Kidney (tissue), 14 donors: Measurements from ENCODE around the gene UBE2M. TPM values are rescaled to one million over a fixed set of nuclear protein-coding genes. Genes with fewer than 3 reads are reported as not detected.

Experiments
- DNase-seq, 5 donors: peaks; one replicate each; pipeline ENCODE4 v3.0.0-alpha.2; 2013 to 2020
- FAIRE-seq: peaks from 2 replicates; lab custom pipeline; 2012; peaks lifted over from hg19 to GRCh38; lab: Jason Lieb, UNC
- H3K27ac ChIP-seq, 2 donors: one replicate each; pipeline ENCODE4 v1.7.0; 2013; ENCODE audit warnings: low read depth in 2 of 2, low read length in 2 of 2, inconsistent platforms in 1 of 2
- H3K27me3 ChIP-seq: one replicate; pipeline ENCODE4 v1.7.1; 2013; ENCODE audit warnings: low read length, inconsistent platforms; ENCODE audit not compliant: control insufficient read depth, insufficient read depth
- H3K36me3 ChIP-seq, 3 donors: one replicate each; pipeline versions ENCODE4 v1.7.0 to v1.7.1; 2013; ENCODE audit warnings: low read length in 3 of 3, control low read depth in 1 of 3, inconsistent platforms in 1 of 3; ENCODE audit not compliant: insufficient read depth in 3 of 3, control insufficient read depth in 2 of 3
- H3K4me1 ChIP-seq, 3 donors: one replicate each; pipeline versions ENCODE4 v1.7.0 to v1.7.1; 2013; ENCODE audit warnings: low read length in 3 of 3, inconsistent platforms in 1 of 3, low read depth in 1 of 3; ENCODE audit not compliant: control insufficient read depth in 2 of 3, insufficient read depth in 2 of 3
- H3K4me3 ChIP-seq, 3 donors: one replicate each; pipeline versions ENCODE4 v1.7.0 to v1.8.1; 2013; ENCODE audit warnings: low read length in 3 of 3, control low read depth in 1 of 3, inconsistent platforms in 1 of 3
- H3K9ac ChIP-seq, 3 donors: one replicate each; pipeline versions ENCODE4 v1.7.0 to v1.7.1; 2013; ENCODE audit warnings: low read length in 3 of 3, control low read depth in 1 of 3, inconsistent platforms in 1 of 3
- H3K9me3 ChIP-seq, 3 donors: one replicate each; pipeline versions ENCODE4 v1.7.0 to v1.7.1; 2013; ENCODE audit warnings: low read length in 3 of 3, control low read depth in 1 of 3, inconsistent platforms in 1 of 3; ENCODE audit not compliant: control insufficient read depth in 2 of 3, insufficient read depth in 1 of 3
- CTCF ChIP-seq: IDR thresholded peaks from 3 replicates; pipeline ENCODE4 v1.5.1; 2012; ENCODE audit warnings: mild to moderate bottlenecking, moderate library complexity, borderline replicate concordance; ENCODE audit not compliant: insufficient read depth; ENCODE audit errors: extremely low read depth
- intact Hi-C: fragments of 100-400 bp; cut with DNase I; formaldehyde crosslinking; loops from one replicate; pipeline ENCODE4 v1.11.1; 2022
- polyA plus RNA-seq: library from polyadenylated mRNA; stranded (reverse); fragments of 350-450 nt; fragmentation: Illumina TruSeq; extraction: RNeasy Lipid Tissue Mini Kit (QIAGEN cat#74804); gene quantifications from one replicate; pipeline ENCODE4 v1.2.3, GENCODE V29; 2014; ENCODE audit warnings: low read depth, low replicate concordance; ENCODE audit not compliant: insufficient read depth
- total RNA-seq: library from RNA; stranded (reverse); fragmentation: NEBNext Ultra II Directional; extraction: Animal tissue kit (Norgen Biotek cat#: 25700); gene quantifications from one replicate; pipeline ENCODE4 v1.2.1, GENCODE V29; 2021
- donor health status: control.
- donor health status: control.
- donor health status: control.
- donor health status: control.
- donor health status: control.
- donor health status: DM: yes; HTN: yes; CAD: no.
- donor health status: Normal renal cell carcinoma (clear cell type).

UBE2M gene
- total and polyA plus RNA-seq, 2 donors from 2014 or later: 60.4 to 98.0 TPM

GRCh38 chr19:58559275-58560006 lies 1.0 kb upstream of the UBE2M start:
- peak overlapping the region; percentile 98 to 100 for H3K27ac ChIP-seq
- peak overlapping the region; percentile 81 to 100 (median 95) for H3K4me3 ChIP-seq
- peak; percentile 95 to 97 (median 97) for DNase-seq
- no peaks in the 10 kb centered on the region for H3K27me3 ChIP-seq
- H3K9ac ChIP-seq: peak overlapping the region; percentile 67 to 100 (median 96)
- H3K36me3 ChIP-seq: peaks cover 0 to 11% (median 9%) of the 10 kb centered on the region in 3 donors
- intact Hi-C loops: no loop called here
- peaks cover 3 to 50% (median 17%) of the 10 kb centered on the region in 3 donors for H3K4me1 ChIP-seq
- TF ChIP-seq CTCF: no peak
- FAIRE-seq: no peak
- H3K9me3 ChIP-seq: no peaks in the 10 kb centered on the region

- H3K4me1 ChIP-seq: peaks cover 3 to 57% (median 24%) of the 10 kb centered on the region in 3 donors
- peak; percentile 88 for FAIRE-seq
Measured at GRCh38 chr19:58558623-58559274, 338 bp upstream of the UBE2M start.

GRCh38 chr19:58557221-58558065 lies 968 bp downstream of the UBE2M start:
- peak overlapping the region; percentile 90 to 98 for H3K27ac ChIP-seq
- H3K36me3 ChIP-seq: peaks cover 0 to 15% (median 12%) of the 10 kb centered on the region in 3 donors
- intact Hi-C loops: no loop called here
- no peaks in the 10 kb centered on the region for H3K9me3 ChIP-seq
- H3K4me3 ChIP-seq: peak overlapping the region; percentile 83 to 93 (median 91)
- TF ChIP-seq CTCF: no peak
- DNase-seq (peak in 2 of 5 donors; percentile 73 to 76), FAIRE-seq (no peak)
- H3K4me1 ChIP-seq: peaks cover 3 to 47% (median 26%) of the 10 kb centered on the region in 3 donors
- peak overlapping the region; percentile 76 to 99 (median 98) for H3K9ac ChIP-seq
- H3K27me3 ChIP-seq: no peaks in the 10 kb centered on the region

More at GRCh38 chr19:58558623-58559274, 338 bp upstream of the UBE2M start:
- Histone ChIP-seq H3K9ac (peak overlapping the region; percentile 74 to 100 (median 96)), H3K9me3 (no peaks in the 10 kb centered on the region), H3K27ac (peak overlapping the region; percentile 98 to 100), H3K27me3 (no peaks in the 10 kb centered on the region), H3K4me3 (peak overlapping the region; percentile 81 to 100 (median 95)), H3K36me3 (peaks cover 0 to 11% (median 9%) of the 10 kb centered on the region in 3 donors)
- DNase-seq: peak; percentile 99 to 100 (median 100)
- no peak for TF ChIP-seq CTCF
- intact Hi-C loops: no loop called here
